Measurements from ENCODE around the gene PAX8. TPM values are rescaled to one million over a fixed set of nuclear protein-coding genes. Genes with fewer than 3 reads are reported as not detected.

Gene PAX8
- total and polyA plus RNA-seq, 8 donors: 0.28 to 6.5 (median 1.1) TPM; not detected in 3

- no peak overlapping the region for H3K27ac ChIP-seq
- H3K4me3 ChIP-seq: peak overlapping the region in 2 of 4 donors; percentile 11 to 13
- 22 to 43% (median 27%) methylated on average over 25 to 41 of the region's 41 CpGs for WGBS, 5 donors
- peaks cover 10 to 34% (median 25%) of the 10 kb centered on the region in 4 donors for H3K4me1 ChIP-seq
- peaks cover 0 to 80% (median 46%) of the 10 kb centered on the region in 3 donors for H3K27me3 ChIP-seq
- H3K9me3 ChIP-seq: no peaks in the 10 kb centered on the region
- TF ChIP-seq POLR2AphosphoS5 (IDR thresholded peaks at IDR 0.05): no peak
- TF ChIP-seq CTCF (IDR thresholded peaks at IDR 0.05): no peak
- TF ChIP-seq EP300 (IDR thresholded peaks at IDR 0.05): no peak
- TF ChIP-seq POLR2A (IDR thresholded peaks at IDR 0.05): no peak
- intact Hi-C loops (cut with DNase I; ENCODE audit: low total_unique reads): no loop called here
- no peak for DNase-seq
- no peaks in the 10 kb centered on the region for H3K36me3 ChIP-seq
These were observed 1.8 kb downstream of the PAX8 start for GRCh38 chr2:113276761-113277425.

GRCh38 chr2:113276216-113276760 is 2.4 kb downstream of the PAX8 start:
- no peak for TF ChIP-seq POLR2A (IDR thresholded peaks at IDR 0.05)
- TF ChIP-seq CTCF (IDR thresholded peaks at IDR 0.05): no peak
- no peak for TF ChIP-seq EP300 (IDR thresholded peaks at IDR 0.05)
- no peak for TF ChIP-seq POLR2AphosphoS5 (IDR thresholded peaks at IDR 0.05)
- Histone ChIP-seq H3K4me1 (peaks cover 10 to 32% (median 20%) of the 10 kb centered on the region in 4 donors), H3K4me3 (no peak overlapping the region), H3K27me3 (peaks cover 0 to 86% (median 46%) of the 10 kb centered on the region in 3 donors), H3K27ac (no peak overlapping the region), H3K36me3 (no peaks in the 10 kb centered on the region), H3K9me3 (no peaks in the 10 kb centered on the region)
- no peak for DNase-seq
- intact Hi-C loops (cut with DNase I; ENCODE audit: low total_unique reads): no loop called here
- WGBS, 5 donors: 25 to 59% (median 47%) methylated on average over 18 of the region's 18 CpGs

GRCh38 chr2:113275556-113276215 is 3.0 kb downstream of the PAX8 start:
- peak in 1 of 2 donors; percentile 39 for DNase-seq
- Histone ChIP-seq H3K27ac (no peak overlapping the region), H3K36me3 (no peaks in the 10 kb centered on the region), H3K9me3 (no peaks in the 10 kb centered on the region), H3K4me3 (no peak overlapping the region), H3K4me1 (peaks cover 10 to 32% (median 20%) of the 10 kb centered on the region in 4 donors), H3K27me3 (peaks cover 0 to 92% (median 46%) of the 10 kb centered on the region in 3 donors)
- 20 to 43% (median 36%) methylated on average over 27 to 38 of the region's 38 CpGs for WGBS, 5 donors
- intact Hi-C loops (cut with DNase I; ENCODE audit: low total_unique reads): no loop called here
- no peak for TF ChIP-seq EP300 (IDR thresholded peaks at IDR 0.05)

- Histone ChIP-seq H3K9me3 (no peaks in the 10 kb centered on the region), H3K4me1 (peaks cover 10 to 32% (median 20%) of the 10 kb centered on the region in 4 donors), H3K27me3 (peaks cover 0 to 94% (median 46%) of the 10 kb centered on the region in 3 donors), H3K36me3 (no peaks in the 10 kb centered on the region), H3K27ac (no peak overlapping the region), H3K4me3 (no peak overlapping the region)
- TF ChIP-seq CTCF (IDR thresholded peaks at IDR 0.05): no peak
- no peak for TF ChIP-seq EP300 (IDR thresholded peaks at IDR 0.05)
- no peak for TF ChIP-seq POLR2AphosphoS5 (IDR thresholded peaks at IDR 0.05)
- TF ChIP-seq POLR2A (IDR thresholded peaks at IDR 0.05): no peak
- DNase-seq: no peak
- intact Hi-C loops (cut with DNase I; ENCODE audit: low total_unique reads): no loop called here
These were observed 4.3 kb downstream of the PAX8 start for GRCh38 chr2:113274432-113274831.

Measured in stomach (tissue), 9 donors.